DLD1 (cell line): ENCODE measurements around the gene CCDC40.

Source experiments
- in situ Hi-C: cut with HindIII; loops from 2 replicates; pipeline ENCODE4 v1.10.0; 2017; ENCODE audit warnings: low sequenced_read_pairs

Gene CCDC40, protein sequence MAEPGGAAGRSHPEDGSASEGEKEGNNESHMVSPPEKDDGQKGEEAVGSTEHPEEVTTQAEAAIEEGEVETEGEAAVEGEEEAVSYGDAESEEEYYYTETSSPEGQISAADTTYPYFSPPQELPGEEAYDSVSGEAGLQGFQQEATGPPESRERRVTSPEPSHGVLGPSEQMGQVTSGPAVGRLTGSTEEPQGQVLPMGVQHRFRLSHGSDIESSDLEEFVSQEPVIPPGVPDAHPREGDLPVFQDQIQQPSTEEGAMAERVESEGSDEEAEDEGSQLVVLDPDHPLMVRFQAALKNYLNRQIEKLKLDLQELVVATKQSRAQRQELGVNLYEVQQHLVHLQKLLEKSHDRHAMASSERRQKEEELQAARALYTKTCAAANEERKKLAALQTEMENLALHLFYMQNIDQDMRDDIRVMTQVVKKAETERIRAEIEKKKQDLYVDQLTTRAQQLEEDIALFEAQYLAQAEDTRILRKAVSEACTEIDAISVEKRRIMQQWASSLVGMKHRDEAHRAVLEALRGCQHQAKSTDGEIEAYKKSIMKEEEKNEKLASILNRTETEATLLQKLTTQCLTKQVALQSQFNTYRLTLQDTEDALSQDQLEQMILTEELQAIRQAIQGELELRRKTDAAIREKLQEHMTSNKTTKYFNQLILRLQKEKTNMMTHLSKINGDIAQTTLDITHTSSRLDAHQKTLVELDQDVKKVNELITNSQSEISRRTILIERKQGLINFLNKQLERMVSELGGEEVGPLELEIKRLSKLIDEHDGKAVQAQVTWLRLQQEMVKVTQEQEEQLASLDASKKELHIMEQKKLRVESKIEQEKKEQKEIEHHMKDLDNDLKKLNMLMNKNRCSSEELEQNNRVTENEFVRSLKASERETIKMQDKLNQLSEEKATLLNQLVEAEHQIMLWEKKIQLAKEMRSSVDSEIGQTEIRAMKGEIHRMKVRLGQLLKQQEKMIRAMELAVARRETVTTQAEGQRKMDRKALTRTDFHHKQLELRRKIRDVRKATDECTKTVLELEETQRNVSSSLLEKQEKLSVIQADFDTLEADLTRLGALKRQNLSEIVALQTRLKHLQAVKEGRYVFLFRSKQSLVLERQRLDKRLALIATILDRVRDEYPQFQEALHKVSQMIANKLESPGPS

DNA sequence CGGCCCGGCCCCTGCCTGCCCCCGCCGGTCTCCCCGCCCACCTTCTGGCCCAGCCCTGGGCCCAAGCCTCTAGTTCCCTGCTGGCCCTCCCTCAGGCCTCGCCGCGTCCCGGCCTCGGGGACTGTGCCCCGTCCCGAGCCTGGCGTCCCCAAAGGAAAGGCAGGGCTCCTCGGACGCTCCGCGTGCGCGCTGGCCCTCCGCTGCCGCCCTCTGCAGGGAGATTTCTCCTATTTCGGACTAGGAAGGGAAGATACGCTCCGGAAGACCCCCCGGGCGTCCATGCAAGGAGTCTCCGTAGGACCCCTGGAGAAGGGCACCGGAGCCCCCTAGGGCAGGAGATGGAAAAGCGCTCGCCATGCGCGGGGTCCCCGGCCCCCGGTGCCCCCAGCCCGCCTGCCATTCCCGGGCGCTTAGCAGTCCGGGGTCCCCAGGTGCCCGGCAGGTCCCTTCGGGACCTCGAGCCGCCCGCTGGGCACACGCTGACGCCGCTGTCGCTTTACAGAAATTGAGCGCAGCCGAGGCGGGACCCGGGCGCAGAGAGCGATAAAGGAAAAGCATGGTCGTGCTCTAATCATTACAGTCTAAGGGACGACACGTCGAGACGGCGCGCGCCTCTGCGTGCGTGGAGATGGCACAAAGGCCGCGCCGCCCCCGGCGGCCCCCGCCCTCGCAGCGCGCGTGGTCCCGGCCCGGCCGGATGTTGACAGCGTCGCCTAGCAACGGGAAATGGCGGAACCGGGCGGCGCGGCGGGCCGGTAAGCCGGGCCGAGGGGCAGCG, at the start of gene CCDC40:
Gene CCDC40 (plus strand): TSS at position 706 of the 778 bp plus-strand sequence. CDS start 21 bp downstream, at position 727.
- in situ Hi-C loops = no loop called here

DNA sequence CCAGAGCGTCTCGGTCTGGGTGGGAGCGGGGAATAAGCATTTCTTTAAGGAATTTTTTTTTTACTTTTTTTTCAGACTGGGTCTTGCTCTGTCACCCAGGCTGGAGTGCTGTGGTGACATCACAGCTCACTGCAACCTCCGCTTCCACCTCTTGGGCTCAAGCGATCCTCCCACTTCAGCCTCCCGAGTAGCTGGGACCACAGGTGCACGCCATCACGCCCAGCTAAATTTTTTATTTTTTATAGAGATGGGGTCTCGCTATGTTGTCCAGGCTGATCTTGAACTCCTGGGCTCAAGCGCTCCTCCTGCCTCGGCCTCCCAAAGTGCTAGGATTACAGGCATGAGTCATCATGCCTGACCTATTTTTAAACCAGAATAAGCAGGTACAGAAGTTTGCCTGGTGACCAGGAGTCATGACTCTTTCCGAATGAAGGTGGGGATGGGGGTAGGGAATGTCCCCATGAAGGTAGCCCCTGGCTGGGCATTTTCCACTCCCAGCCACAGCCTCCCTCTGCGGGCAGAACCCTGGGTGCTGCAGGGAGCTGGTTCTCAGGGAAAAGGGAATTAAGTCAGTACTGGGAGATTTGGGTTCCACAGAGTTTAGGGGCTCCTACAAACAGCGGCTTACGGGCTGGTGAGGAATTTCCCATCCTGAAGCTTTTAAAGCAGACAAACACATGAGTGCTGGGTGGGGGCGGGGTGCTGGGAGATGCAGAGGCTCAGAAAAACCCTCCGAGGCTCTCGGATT, 49.1 kb upstream of the CCDC40 start:
- in situ Hi-C loops = no loop called here

DNA sequence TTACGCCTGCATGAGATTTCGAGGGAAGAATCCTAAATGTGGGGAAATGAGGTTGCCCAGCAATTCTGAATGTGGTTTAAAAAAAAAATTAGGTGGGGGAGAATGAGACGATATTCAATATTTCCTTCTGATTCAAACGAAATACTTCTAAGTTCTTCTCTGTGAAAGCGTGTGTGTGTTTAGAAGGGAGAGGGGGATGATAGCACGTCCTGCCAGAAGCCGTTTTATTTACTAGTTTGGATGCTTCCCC, 48.6 kb upstream of the CCDC40 start:
- in situ Hi-C loops = no loop called here

DNA sequence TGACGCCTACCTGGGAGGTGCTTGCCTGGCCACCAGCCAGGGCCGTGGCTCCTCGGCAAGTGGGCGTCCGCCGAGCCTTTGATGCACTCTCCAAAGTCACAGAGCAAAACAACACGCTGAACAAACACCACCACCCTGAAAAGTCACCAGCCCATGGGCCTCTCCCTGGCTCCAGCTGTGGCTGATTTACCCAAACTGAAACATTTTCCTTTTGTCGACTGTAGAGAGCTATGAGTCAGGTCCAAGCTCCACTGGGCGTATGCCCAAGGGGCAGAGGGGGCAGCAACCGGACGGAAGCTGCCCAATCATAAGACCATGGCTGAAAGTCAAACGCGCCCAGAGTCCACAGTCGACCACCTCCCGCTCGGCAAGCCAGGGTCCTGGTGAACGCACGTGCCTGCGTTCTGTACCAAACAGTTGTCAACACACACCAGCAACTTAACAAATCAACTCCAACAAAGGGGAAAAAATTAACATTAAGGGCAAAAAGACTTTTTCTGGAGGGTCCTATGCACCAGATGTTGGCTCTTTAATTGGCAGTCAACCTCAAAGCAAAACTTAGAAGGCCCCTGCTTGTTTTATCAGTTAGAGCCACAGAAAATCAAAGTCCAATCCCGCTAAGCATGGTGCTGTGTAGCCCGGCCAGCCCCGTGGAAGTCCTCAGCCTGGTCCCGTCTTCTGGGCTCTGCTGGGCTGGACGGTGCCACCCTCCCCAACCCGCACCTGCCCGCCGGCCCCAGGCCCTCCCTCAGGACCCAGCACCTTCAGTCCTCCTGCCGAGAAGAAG, 48.1 kb upstream of the CCDC40 start:
- in situ Hi-C loops = no loop called here

DNA sequence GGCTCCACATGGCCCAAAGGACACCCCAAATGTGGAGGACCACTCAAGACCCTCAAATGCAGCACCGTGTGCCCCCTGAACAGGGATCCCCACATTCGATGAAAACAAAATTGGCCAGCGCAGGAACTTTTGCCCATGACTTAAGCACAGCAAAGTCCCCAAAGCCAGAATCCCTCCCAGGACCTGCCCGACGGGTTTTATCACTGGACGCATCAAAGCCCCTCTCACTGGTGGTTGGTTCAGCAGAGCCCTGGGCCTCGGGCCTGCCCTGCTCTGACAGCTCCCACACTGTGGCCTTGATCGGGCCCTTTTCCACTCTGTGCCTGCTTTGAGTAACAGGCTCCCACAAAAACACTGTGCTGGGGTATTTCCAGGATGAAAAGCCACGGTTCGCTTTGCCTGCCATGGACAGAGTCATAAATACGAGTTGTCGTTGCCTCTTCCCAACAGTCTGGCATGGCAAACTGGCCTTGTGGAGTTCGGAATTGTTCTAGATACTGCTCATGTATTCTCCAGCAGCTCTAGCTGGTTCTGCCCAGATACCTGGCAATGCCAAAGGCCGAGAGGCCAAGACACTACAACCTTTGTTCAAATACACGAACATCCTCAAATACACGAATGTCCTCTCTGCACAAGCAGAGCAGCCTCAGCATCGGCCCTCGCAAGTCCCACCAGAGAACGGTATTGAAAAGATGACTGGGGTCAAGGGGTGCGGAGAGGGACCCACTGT, 47.2 kb upstream of the CCDC40 start:
- in situ Hi-C loops = no loop called here

DNA sequence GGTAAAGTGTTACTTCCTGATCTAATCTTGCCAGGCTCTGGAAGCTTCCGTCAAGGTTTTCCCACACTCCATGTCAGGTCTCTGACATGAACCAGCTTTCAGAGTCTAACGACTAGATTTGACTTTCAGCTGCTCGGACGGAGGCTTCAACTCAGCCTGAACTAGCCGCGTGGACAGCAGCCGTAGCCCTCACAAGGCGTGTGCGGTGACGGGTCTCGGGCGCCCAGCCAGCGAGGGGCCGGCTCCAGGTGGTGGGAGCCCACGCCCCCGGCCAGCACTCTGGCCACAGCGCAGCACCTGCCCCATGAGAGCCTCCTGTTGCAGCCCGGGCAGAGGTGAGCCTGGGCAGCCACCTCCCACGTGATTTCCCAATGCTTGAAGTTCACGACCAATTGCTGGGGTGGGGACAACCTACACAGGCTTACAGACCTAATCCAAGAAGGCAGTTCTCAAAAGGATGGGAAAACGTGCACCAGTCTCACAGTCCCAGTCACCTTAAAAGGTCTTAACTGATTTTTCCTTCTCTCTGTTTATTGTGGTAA, 46.3 kb upstream of the CCDC40 start:
- in situ Hi-C loops = loop anchor here (5.0 kb wide), 1 partner anchor 193 kb away; the partner anchor contains the start of gene CBX8

DNA sequence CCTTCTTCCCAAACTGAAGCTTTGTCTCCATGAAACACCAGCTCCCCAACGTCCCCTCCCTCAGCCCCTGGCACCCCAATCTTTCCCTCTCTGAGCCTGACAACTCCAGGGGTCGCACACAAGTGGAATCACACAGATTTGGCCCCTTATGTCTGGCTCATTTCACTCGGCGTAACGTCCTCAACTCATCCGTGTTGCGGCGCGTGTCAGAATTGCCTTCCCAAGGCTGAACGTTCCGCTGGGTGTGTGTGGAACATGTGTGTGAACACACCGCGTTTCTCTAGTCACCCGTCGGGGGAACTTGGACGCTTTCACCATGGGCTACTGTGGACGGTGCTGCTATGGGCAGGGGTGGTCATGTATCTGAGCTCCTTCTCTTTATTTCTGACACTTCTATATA, 45.7 kb upstream of the CCDC40 start:
- in situ Hi-C loops = loop anchor here (5.0 kb wide), 1 partner anchor 193 kb away; the partner anchor contains the start of gene CBX8

DNA sequence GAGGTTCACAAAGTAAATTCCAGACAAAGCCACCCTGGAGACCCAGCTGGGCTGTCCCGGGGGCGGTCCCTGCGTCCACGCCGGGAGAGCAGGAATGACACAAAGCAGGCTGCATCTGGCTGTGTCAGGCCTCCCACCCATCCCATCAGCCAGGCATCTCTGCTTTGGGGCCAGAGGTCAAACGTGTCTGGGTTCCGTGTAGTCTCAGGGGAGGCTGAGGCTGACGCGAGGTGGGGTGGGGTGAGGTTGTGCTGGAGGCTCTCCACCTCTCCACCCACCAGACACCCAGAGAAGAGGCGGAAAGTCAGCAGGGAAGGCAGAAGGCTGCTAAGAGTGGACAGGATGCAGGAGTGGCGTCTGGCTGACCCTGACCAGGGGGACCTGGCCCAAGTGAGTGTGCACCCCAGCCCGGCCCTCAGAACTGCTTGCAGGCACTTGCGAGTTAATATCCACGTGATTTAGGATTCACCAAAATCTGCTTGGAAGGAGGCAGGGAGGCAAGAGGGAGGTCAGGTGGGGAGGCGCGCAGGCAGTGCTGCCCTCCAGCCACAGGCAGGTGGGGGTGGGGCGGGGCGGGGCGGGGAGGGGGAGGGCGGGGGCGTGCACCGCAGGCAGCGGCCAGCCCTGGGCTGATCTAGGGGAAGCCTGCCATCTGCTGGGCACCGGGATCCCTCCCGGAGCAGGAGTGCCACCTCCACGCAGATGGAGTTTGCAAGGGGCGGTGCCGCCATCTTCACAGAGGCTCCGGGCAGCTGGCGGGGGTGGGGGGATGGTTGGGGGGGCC, 45.1 kb upstream of the CCDC40 start:
- in situ Hi-C loops = loop anchor here (5.0 kb wide), 1 partner anchor 194 kb away; the partner anchor contains the start of gene CBX8

DNA sequence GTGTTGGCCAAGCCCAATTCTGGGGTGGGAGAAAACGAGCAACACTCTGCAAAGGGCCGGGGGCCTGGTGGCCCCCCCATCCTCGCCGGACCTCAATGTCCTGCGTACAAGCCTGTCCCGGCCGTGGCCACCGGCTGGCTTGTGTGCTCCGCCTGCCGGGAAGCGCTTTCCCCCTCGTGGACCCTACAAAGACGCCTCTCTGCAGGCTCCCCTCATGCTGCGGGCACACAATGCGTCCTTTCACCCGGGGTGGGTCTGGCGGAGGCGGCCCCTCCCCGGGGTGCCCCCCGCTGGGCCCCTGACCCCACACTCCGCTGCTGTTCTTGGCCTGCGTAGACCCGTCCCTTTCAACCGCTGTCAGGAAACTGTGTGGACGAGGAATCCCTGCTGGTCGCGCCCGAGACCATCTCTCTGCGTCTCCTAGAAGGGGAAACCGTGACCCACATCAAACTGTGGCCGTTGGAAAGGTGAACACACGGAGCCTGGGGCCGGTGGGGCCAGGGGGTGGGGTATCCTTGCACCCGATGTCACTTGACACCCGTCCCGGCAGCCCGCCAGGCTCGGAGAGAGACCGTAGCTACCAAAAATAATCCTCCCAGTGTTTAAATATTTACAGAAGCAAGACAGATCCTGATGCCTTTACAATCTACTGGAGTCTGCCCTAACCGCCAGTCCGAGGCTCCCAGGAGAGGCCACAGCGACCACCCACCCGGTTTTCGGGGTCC, 44.4 kb upstream of the CCDC40 start:
- in situ Hi-C loops = loop anchor here (5.0 kb wide), 1 partner anchor 195 kb away; the partner anchor contains the start of gene CBX8

DNA sequence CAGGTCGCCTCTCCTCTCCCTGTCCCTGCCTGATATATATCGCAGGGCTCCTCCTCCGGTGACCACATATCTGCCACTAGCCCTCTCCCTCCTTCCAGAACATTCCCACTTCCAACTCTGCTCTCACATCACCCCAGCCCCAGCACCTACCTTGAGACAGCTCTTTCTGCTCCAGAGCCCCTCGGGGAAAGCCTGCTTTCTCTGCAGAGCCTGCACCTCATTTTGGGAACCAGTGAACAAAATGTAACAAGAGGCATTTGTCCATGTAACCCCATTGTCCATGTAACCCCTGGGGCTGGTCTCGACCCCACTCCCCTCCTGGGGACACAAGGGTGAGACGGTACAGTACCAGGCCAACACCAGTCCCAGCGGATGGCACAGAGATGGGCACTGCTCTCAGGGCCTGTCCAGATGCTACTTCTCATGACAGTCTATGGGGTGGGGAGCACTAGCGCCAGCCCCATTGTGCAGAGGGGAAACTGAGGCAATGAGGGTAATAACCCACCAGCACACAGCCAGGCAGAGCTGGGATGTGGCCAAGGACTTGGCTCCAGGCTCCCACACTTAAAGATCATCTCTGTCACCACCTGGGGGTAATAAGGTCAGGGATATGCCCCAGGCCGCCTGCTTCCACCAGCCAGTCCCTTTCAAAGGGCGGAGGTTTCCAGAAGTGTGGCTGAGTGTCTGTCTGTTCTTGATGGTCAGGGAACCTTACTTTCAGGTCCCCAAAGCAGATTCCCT, 43.6 kb upstream of the CCDC40 start:
- in situ Hi-C loops = loop anchor here (5.0 kb wide), 1 partner anchor 196 kb away; the partner anchor contains the start of gene CBX8

DNA sequence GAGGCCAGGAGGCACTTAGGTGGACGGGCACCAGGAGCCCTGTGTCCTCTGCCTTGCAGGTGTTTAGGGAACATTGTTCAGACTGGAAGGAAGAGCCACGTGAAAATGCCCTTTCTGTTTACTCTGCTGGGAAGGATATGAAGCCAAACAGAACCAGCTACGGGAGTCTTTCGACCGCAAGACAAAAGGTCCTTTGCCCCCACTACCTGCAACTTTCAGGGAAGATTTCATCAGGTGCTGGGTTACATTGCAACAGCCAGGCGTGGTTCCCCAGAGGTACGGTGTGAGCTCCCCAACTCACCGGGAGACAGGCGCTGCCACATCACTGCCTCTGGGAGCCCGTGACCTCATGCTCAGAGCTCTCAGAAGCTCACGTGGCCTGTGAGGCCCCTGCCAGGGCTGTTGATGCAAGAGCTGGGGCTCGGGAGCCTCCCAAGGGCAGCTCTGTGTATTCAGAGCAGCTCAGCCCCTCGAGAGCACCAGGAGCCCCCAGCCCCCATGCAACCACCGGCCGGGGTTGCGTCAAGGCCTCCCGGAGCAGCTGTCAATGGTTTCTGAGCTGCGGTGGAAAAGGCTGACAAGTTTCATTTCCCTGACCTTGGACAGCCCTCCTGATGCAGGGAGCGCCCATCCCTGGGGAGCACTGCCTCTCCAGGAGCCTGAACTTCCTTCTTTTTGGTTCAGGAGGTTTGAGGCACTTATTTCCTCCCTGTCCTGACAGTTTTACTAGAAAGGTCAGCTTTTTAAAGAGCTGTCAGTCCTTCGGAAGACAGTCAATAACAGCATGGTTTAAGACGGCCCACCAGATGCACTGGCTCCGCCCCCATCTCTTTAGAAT, 42.8 kb upstream of the CCDC40 start:
- in situ Hi-C loops = loop anchor here (5.0 kb wide), 1 partner anchor 196 kb away; the partner anchor contains the start of gene CBX8

DNA sequence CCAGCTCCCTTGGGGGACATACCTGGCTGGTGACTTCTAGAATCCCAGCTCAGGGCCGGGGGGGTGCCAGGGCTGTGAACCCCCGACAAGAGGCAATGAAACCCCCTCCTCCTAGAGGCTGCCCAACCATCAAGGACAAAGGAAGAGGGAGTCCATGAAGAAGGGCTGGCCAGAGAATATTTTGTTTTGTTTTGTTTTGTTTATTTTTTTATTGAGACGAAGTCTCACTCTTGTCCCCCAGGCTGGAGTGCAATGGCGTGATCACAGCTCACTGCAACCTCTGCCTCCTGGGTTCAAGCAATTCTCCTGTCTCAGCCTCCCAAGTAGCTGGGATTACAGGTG, 42.2 kb upstream of the CCDC40 start:
- in situ Hi-C loops = loop anchor here (5.0 kb wide), 1 partner anchor 197 kb away; the partner anchor contains the start of gene CBX8

DNA sequence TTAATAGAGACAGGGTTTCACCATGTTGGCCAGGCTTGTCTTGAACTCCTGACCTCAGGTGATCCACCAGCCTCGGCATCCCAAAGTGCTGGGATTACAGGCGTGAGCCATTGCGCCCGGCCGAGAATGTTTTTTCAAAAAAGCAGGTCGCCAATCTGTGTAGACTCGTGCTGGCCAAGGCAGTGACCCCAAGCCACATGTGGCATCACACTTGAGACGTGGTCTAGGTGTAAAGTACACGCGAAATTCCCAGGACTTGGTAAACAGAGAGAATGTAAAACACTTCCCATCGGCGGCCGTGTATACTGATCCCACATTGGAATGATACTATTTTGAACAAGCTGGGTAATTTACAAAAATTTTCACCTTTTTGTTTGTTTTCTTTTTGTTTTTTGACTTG, 41.8 kb upstream of the CCDC40 start:
- in situ Hi-C loops = loop anchor here (5.0 kb wide), 1 partner anchor 197 kb away; the partner anchor contains the start of gene CBX8

DNA sequence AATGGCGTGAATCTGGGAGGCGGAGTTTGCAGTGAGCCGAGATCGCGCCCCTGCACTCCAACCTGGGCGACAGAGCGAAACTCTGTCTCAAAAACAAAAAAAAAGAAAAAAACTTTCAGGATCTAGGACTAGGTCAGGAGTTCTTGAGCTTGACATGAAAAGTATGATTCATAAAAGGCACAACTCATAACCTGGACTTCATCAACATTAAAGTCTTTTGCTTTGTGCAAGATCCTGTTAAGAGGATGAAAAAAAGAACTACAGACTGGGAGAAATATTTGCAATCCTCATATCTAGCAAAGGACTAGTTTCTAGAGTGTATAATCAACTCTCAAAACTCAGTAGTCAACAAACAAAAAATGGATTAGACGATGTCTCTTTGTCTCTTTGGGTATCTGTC, 40.7 kb upstream of the CCDC40 start:
- in situ Hi-C loops = no loop called here

DNA sequence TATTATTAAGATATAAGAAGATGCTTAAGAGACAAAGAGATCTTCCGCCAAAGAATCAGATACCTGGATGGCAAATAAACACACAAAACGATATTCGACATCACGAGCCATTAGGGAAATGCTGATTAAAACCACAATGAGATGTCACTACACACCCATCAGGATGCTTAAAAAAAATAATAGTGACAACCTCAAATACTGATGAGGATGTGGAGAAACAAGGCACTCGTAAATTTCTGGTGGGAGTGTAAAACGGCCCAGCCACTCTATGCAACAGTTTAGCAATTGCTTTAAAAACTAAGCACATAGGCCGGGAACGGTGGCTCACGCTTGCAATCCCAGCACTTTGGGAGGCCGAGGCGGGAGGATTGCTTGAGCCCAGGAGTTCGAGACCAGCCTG, 40.2 kb upstream of the CCDC40 start:
- in situ Hi-C loops = no loop called here
